ENCODE measurements around the gene HBD. TPM values are rescaled to one million over a fixed set of nuclear protein-coding genes. Genes with fewer than 3 reads are reported as not detected.
"Not testable (repeated sequence)": the region's sequence is repeated elsewhere in the genome, so short reads cannot be mapped to it uniquely, and the experiment has no call there.

HBD gene
- total RNA-seq, 2 experiments from 2014 or later: not detected

- Mint-ChIP-seq H3K9me3 (ENCODE audit: low read depth) (no peaks in the 10 kb centered on the region), H3K27me3 (peaks cover 5% of the 10 kb centered on the region), H3K36me3 (ENCODE audit: low read depth) (no peaks in the 10 kb centered on the region), H3K4me1 (no peaks in the 10 kb centered on the region), H3K27ac (no peak within 1 kb of the TSS), H3K4me3 (no peak within 1 kb of the TSS)
- ChIA-PET CTCF (no interaction called here), POLR2A (no interaction called here)
- DNase-seq: no peak
- no peak for ATAC-seq
- intact Hi-C loops (cut with DNase I, micrococcal nuclease): no loop called here
Observed at GRCh38 chr11:5269715-5270147, 35.4 kb upstream of the HBD start, which contains the start of gene HBE1. Gene HBE1 (minus strand): TSS chr11:5269945. CDS start chr11:5269890, 55 bp downstream.

- H3K9me3 Mint-ChIP-seq (ENCODE audit: low read depth): no peaks in the 10 kb centered on the region
- intact Hi-C loops (cut with DNase I, micrococcal nuclease): no loop called here
- peaks cover 5% of the 10 kb centered on the region for H3K27me3 Mint-ChIP-seq
- POLR2A ChIA-PET: no interaction called here
- H3K36me3 Mint-ChIP-seq (ENCODE audit: low read depth): no peaks in the 10 kb centered on the region
- DNase-seq: no peak
- no peak for ATAC-seq
- H3K4me3 Mint-ChIP-seq: no peak overlapping the region
- H3K4me1 Mint-ChIP-seq: no peaks in the 10 kb centered on the region
- H3K27ac Mint-ChIP-seq: no peak overlapping the region
- CTCF ChIA-PET: no interaction called here
Observed at GRCh38 chr11:5267033-5267563, 32.8 kb upstream of the HBD start.

- H3K4me1 Mint-ChIP-seq: no peaks in the 10 kb centered on the region
- H3K36me3 Mint-ChIP-seq (ENCODE audit: low read depth): no peaks in the 10 kb centered on the region
- H3K27me3 Mint-ChIP-seq: peaks cover 5% of the 10 kb centered on the region
- no peak for DNase-seq
- no peak for ATAC-seq
- ChIA-PET CTCF (interaction anchor here (0.6 kb wide), 1 partner anchor 636 kb away, joined by 3 read pairs; no protein-coding TSS in a partner anchor), POLR2A (no interaction called here)
- H3K27ac Mint-ChIP-seq: no peak overlapping the region
- intact Hi-C loops (cut with DNase I, micrococcal nuclease): no loop called here
- no peaks in the 10 kb centered on the region for H3K9me3 Mint-ChIP-seq (ENCODE audit: low read depth)
- no peak overlapping the region for H3K4me3 Mint-ChIP-seq
Observed at GRCh38 chr11:5266609-5267008, 32.3 kb upstream of the HBD start.

- CTCF ChIA-PET: no interaction called here
- H3K27me3 Mint-ChIP-seq: peaks cover 2% of the 10 kb centered on the region
Observed at GRCh38 chr11:5265832-5266231, 31.5 kb upstream of the HBD start.

GRCh38 chr11:5258543-5259262, 24.4 kb upstream of the HBD start:
- no peaks in the 10 kb centered on the region for H3K36me3 Mint-ChIP-seq (ENCODE audit: low read depth)
- intact Hi-C loops (cut with DNase I, micrococcal nuclease): no loop called here
- H3K27me3 Mint-ChIP-seq: peaks cover 5% of the 10 kb centered on the region
- no peak overlapping the region for H3K4me3 Mint-ChIP-seq
- H3K9me3 Mint-ChIP-seq (ENCODE audit: low read depth): no peaks in the 10 kb centered on the region
- H3K27ac Mint-ChIP-seq: no peak overlapping the region
- ChIA-PET CTCF (interaction anchor here (0.6 kb wide), 1 partner anchor 271 kb away, joined by 3 read pairs; no protein-coding TSS in a partner anchor), POLR2A (no interaction called here)
- H3K4me1 Mint-ChIP-seq: no peaks in the 10 kb centered on the region
- DNase-seq (no peak), ATAC-seq (no peak)

More at GRCh38 chr11:5265832-5266231, 31.5 kb upstream of the HBD start:
- H3K27ac Mint-ChIP-seq: no peak overlapping the region
- DNase-seq (no peak), ATAC-seq (no peak)
- intact Hi-C loops (cut with DNase I, micrococcal nuclease): no loop called here
- H3K9me3 Mint-ChIP-seq (ENCODE audit: low read depth): no peaks in the 10 kb centered on the region
- no peak overlapping the region for H3K4me3 Mint-ChIP-seq
- POLR2A ChIA-PET: no interaction called here
- no peaks in the 10 kb centered on the region for H3K36me3 Mint-ChIP-seq (ENCODE audit: low read depth)
- H3K4me1 Mint-ChIP-seq: no peaks in the 10 kb centered on the region

GRCh38 chr11:5257296-5257695, 23.0 kb upstream of the HBD start:
- ChIA-PET CTCF (no interaction called here), POLR2A (no interaction called here)
- Mint-ChIP-seq H3K4me1 (no peaks in the 10 kb centered on the region), H3K27me3 (peaks cover 3% of the 10 kb centered on the region), H3K36me3 (ENCODE audit: low read depth) (no peaks in the 10 kb centered on the region), H3K4me3 (no peak overlapping the region), H3K27ac (no peak overlapping the region), H3K9me3 (ENCODE audit: low read depth) (no peaks in the 10 kb centered on the region)
- intact Hi-C loops (cut with DNase I, micrococcal nuclease): no loop called here
- DNase-seq (no peak), ATAC-seq (no peak)

- H3K36me3 Mint-ChIP-seq (ENCODE audit: low read depth); H3K27ac Mint-ChIP-seq; ATAC-seq; DNase-seq; intact Hi-C loops (cut with DNase I, micrococcal nuclease); CTCF ChIA-PET; POLR2A ChIA-PET; H3K27me3 Mint-ChIP-seq; H3K4me1 Mint-ChIP-seq; H3K9me3 Mint-ChIP-seq (ENCODE audit: low read depth); H3K4me3 Mint-ChIP-seq: not testable (repeated sequence)
Observed at GRCh38 chr11:5254646-5255413, 20.5 kb upstream of the HBD start, which contains the start of gene HBG2. Gene HBG2 (minus strand): TSS chr11:5254781. CDS start chr11:5254728, 53 bp downstream.

- POLR2A ChIA-PET; H3K4me3 Mint-ChIP-seq; DNase-seq; H3K4me1 Mint-ChIP-seq; ATAC-seq; H3K27ac Mint-ChIP-seq; H3K9me3 Mint-ChIP-seq (ENCODE audit: low read depth); H3K36me3 Mint-ChIP-seq (ENCODE audit: low read depth); CTCF ChIA-PET; intact Hi-C loops (cut with DNase I, micrococcal nuclease); H3K27me3 Mint-ChIP-seq: not testable (repeated sequence)
Observed at GRCh38 chr11:5254023-5254422, 19.7 kb upstream of the HBD start.

GRCh38 chr11:5253440-5253839, 19.2 kb upstream of the HBD start:
- H3K27me3 Mint-ChIP-seq; POLR2A ChIA-PET; DNase-seq; H3K36me3 Mint-ChIP-seq (ENCODE audit: low read depth); CTCF ChIA-PET; H3K4me1 Mint-ChIP-seq; H3K27ac Mint-ChIP-seq; intact Hi-C loops (cut with DNase I, micrococcal nuclease); H3K9me3 Mint-ChIP-seq (ENCODE audit: low read depth); H3K4me3 Mint-ChIP-seq; ATAC-seq: not testable (repeated sequence)

- no peaks in the 10 kb centered on the region for H3K4me1 Mint-ChIP-seq
- intact Hi-C loops (cut with DNase I, micrococcal nuclease): no loop called here
- peaks cover 4% of the 10 kb centered on the region for H3K27me3 Mint-ChIP-seq
- H3K9me3 Mint-ChIP-seq (ENCODE audit: low read depth): no peaks in the 10 kb centered on the region
- CTCF ChIA-PET: no interaction called here
- ATAC-seq (no peak), DNase-seq (no peak)
- H3K4me3 Mint-ChIP-seq: no peak overlapping the region
- POLR2A ChIA-PET: no interaction called here
- no peak overlapping the region for H3K27ac Mint-ChIP-seq
- no peaks in the 10 kb centered on the region for H3K36me3 Mint-ChIP-seq (ENCODE audit: low read depth)
Observed at GRCh38 chr11:5252919-5253265, 18.6 kb upstream of the HBD start.

GRCh38 chr11:5252192-5252918, 18.1 kb upstream of the HBD start:
- no peaks in the 10 kb centered on the region for H3K9me3 Mint-ChIP-seq (ENCODE audit: low read depth)
- DNase-seq (no peak), ATAC-seq (no peak)
- H3K4me3 Mint-ChIP-seq: no peak overlapping the region
- no peaks in the 10 kb centered on the region for H3K36me3 Mint-ChIP-seq (ENCODE audit: low read depth)
- ChIA-PET POLR2A (no interaction called here), CTCF (no interaction called here)
- no peak overlapping the region for H3K27ac Mint-ChIP-seq
- H3K27me3 Mint-ChIP-seq: peaks cover 2% of the 10 kb centered on the region
- no peaks in the 10 kb centered on the region for H3K4me1 Mint-ChIP-seq
- intact Hi-C loops (cut with DNase I, micrococcal nuclease): no loop called here

Data from activated CD4-positive, alpha-beta T cell treated with anti-CD3 and anti-CD28 coated beads for 36 hours (primary cell).